Neural progenitor cell (in vitro differentiated cells): ENCODE results near the gene ZCCHC14. TPM values are rescaled to one million over a fixed set of nuclear protein-coding genes. Genes with fewer than 3 reads are reported as not detected.

Experiments used
- DNase-seq: peaks from one replicate; pipeline ENCODE4 v3.0.0-alpha.2; 2016; ENCODE audit warnings: low spot score
- H2AFZ ChIP-seq: fragments of 200-600 bp; sonication (generic); replicated peaks from 2 replicates; pipeline ENCODE4 v1.6.1; 2016; ENCODE audit warnings: antibody characterized with exemption
- H3F3A ChIP-seq: fragments of 200-600 bp; sonication (generic); 2 replicates; pipeline ENCODE4 v1.6.1; 2016; ENCODE audit warnings: antibody characterized with exemption, low read depth
- H3K27ac ChIP-seq: fragments of 200-600 bp; sonication (generic); 2 replicates; pipeline ENCODE4 v1.5.1; 2016; ENCODE audit warnings: mild to moderate bottlenecking
- H3K27me3 ChIP-seq: fragments of 200-600 bp; sonication (generic); 2 replicates; pipeline ENCODE4 v1.6.1; 2016; ENCODE audit warnings: mild to moderate bottlenecking, moderate library complexity
- H3K36me3 ChIP-seq: fragments of 200-600 bp; sonication (generic); 2 replicates; pipeline ENCODE4 v1.5.1; 2016
- H3K4me1 ChIP-seq: fragments of 200-600 bp; sonication (generic); 2 replicates; pipeline ENCODE4 v1.6.1; 2016; ENCODE audit warnings: mixed run types
- H3K4me2 ChIP-seq: fragments of 200-600 bp; sonication (generic); 2 replicates; pipeline ENCODE4 v1.6.1; 2016
- H3K4me3 ChIP-seq: fragments of 200-600 bp; sonication (generic); 2 replicates; pipeline ENCODE4 v1.5.1; 2016
- H3K79me2 ChIP-seq: fragments of 200-600 bp; sonication (generic); 2 replicates; pipeline ENCODE4 v1.6.1; 2016; ENCODE audit warnings: low read depth
- H3K9ac ChIP-seq: fragments of 200-600 bp; sonication (generic); 2 replicates; pipeline ENCODE4 v1.6.1; 2016
- H3K9me3 ChIP-seq: fragments of 200-600 bp; sonication (generic); 2 replicates; pipeline ENCODE4 v1.5.1; 2016; ENCODE audit warnings: low read depth
- H4K20me1 ChIP-seq: fragments of 200-600 bp; sonication (generic); 2 replicates; pipeline ENCODE4 v1.6.1; 2016; ENCODE audit warnings: low read depth
- H3K27ac Mint-ChIP-seq: 3 replicates; pipeline ENCODE4 v1.8.0; 2021; ENCODE audit warnings: mixed read lengths
- H3K27me3 Mint-ChIP-seq: 2 replicates; pipeline ENCODE4 v1.8.0; 2022; ENCODE audit warnings: low read depth, mild to moderate bottlenecking, inconsistent platforms, moderate library complexity, mixed read lengths; ENCODE audit not compliant: insufficient read depth
- H3K36me3 Mint-ChIP-seq: 3 replicates; pipeline ENCODE4 v1.8.0; 2021; ENCODE audit warnings: mixed read lengths
- H3K4me1 Mint-ChIP-seq: 3 replicates; pipeline ENCODE4 v1.8.0; 2021; ENCODE audit warnings: mixed read lengths
- H3K4me3 Mint-ChIP-seq: 3 replicates; pipeline ENCODE4 v1.8.0; 2021; ENCODE audit warnings: mild to moderate bottlenecking, moderate library complexity, mixed read lengths
- H3K9me3 Mint-ChIP-seq: 3 replicates; pipeline ENCODE4 v1.8.0; 2020; ENCODE audit warnings: mixed read lengths
- EZH2 ChIP-seq: fragments of 200-600 bp; sonication (generic); IDR thresholded peaks from 2 replicates; pipeline ENCODE4 v1.6.1; 2017; ENCODE audit warnings: antibody characterized with exemption, mild to moderate bottlenecking, moderate library complexity
- EZH2phosphoT487 ChIP-seq: fragments of 200-600 bp; sonication (generic); IDR thresholded peaks from 2 replicates; pipeline ENCODE4 v1.6.1; 2017; ENCODE audit warnings: antibody characterized with exemption
- total RNA-seq: library from RNA; depleted of rRNA; stranded (reverse); fragments of >200 nt; gene quantifications from 2 replicates; pipeline ENCODE4 v1.2.3, GENCODE V29; 2015; ENCODE audit warnings: low replicate concordance
- TF ChIP-seq, protein P1 (sequence below): fragments of 200-600 bp; sonication (generic); IDR thresholded peaks from 2 replicates; pipeline ENCODE4 v1.5.1; 2017; ENCODE audit warnings: antibody characterized with exemption, mild to moderate bottlenecking

Gene ZCCHC14
- total RNA-seq, 1 donor from 2014 or later = 10.3 TPM

DNA sequence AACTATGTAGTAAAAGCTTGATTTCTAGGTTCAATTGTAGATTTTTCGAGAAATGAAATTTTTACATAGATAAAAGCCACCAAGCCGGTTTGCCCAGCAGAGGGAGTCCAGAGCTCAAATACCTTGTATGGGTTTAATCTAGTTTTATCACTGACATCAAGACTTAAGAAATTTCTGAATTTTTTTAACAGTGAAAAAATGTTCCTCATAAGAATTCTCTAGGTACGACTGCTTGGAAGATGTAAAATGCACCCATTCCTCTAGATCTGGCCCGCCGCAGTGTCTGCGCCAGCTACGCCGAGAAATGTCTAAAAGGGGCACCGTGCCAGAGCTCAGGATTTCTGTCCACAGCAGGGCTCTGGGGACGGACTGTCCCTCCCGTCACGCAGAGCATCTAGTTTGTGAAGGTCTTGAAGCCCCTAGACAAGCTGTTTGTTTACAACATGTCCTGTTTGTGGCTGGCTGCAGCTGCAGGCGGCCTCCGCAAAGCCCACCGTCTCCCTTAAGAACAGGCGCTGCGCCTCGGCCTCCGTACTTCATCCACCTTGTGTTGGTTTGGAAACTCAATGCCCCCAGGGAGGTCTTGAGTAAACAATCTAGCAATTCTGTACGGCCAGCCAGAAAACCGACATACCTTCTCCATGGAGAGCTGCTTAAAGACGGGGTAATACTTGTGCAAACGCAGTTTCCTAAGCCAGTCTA lies 75.8 kb downstream of the ZCCHC14 start:
- no peaks in the 10 kb centered on the region for H4K20me1 ChIP-seq
- no peaks in the 10 kb centered on the region for H3K27me3 ChIP-seq
- Mint-ChIP-seq H3K27me3 (peaks cover 2% of the 10 kb centered on the region), H3K9me3 (no peaks in the 10 kb centered on the region), H3K36me3 (peaks cover 24% of the 10 kb centered on the region), H3K4me3 (no peak overlapping the region), H3K4me1 (no peaks in the 10 kb centered on the region), H3K27ac (no peak overlapping the region)
- H3K4me3 ChIP-seq = no peak overlapping the region
- H3K36me3 ChIP-seq = no peaks in the 10 kb centered on the region
- H3K79me2 ChIP-seq = no peaks in the 10 kb centered on the region
- no peaks in the 10 kb centered on the region for H3F3A ChIP-seq
- H2AFZ ChIP-seq = no peak overlapping the region
- no peaks in the 10 kb centered on the region for H3K4me1 ChIP-seq
- no peaks in the 10 kb centered on the region for H3K9me3 ChIP-seq
- no peak overlapping the region for H3K27ac ChIP-seq
- H3K9ac ChIP-seq = no peak overlapping the region
- H3K4me2 ChIP-seq = no peak overlapping the region
- no peak for TF ChIP-seq EZH2
- TF ChIP-seq, protein P1, sequence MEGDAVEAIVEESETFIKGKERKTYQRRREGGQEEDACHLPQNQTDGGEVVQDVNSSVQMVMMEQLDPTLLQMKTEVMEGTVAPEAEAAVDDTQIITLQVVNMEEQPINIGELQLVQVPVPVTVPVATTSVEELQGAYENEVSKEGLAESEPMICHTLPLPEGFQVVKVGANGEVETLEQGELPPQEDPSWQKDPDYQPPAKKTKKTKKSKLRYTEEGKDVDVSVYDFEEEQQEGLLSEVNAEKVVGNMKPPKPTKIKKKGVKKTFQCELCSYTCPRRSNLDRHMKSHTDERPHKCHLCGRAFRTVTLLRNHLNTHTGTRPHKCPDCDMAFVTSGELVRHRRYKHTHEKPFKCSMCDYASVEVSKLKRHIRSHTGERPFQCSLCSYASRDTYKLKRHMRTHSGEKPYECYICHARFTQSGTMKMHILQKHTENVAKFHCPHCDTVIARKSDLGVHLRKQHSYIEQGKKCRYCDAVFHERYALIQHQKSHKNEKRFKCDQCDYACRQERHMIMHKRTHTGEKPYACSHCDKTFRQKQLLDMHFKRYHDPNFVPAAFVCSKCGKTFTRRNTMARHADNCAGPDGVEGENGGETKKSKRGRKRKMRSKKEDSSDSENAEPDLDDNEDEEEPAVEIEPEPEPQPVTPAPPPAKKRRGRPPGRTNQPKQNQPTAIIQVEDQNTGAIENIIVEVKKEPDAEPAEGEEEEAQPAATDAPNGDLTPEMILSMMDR = peak; percentile 61
- peak; percentile 19 for DNase-seq

DNA sequence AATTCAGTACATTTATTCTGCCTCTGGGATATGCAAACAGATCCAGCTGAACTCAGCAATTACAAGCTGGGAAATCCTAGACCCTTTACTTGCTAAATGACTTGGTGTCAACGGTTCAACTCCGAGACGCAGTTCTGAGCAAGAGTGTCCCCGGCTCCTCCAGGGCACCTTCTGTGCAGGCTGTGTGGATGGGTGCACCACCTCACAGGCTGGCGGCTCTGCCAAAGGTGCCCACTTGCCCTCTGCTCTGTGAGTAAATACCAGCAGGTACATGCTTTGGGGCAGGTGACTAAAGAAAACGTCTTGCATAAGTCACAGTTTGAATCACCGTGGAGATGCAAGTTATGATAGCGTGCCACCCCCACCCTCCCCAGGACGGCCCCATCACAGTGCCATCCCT lies 77.4 kb downstream of the ZCCHC14 start:
- H4K20me1 ChIP-seq = no peaks in the 10 kb centered on the region
- no peaks in the 10 kb centered on the region for H3K36me3 ChIP-seq
- H3K27ac ChIP-seq = no peak overlapping the region
- Mint-ChIP-seq H3K4me3 (no peak overlapping the region), H3K27ac (no peak overlapping the region), H3K4me1 (no peaks in the 10 kb centered on the region), H3K36me3 (peaks cover 28% of the 10 kb centered on the region), H3K9me3 (no peaks in the 10 kb centered on the region), H3K27me3 (peaks cover 3% of the 10 kb centered on the region)
- no peaks in the 10 kb centered on the region for H3K9me3 ChIP-seq
- H3K4me1 ChIP-seq = no peaks in the 10 kb centered on the region
- H3F3A ChIP-seq = no peaks in the 10 kb centered on the region
- DNase-seq = no peak
- no peak overlapping the region for H3K4me2 ChIP-seq
- no peak overlapping the region for H3K9ac ChIP-seq
- no peaks in the 10 kb centered on the region for H3K27me3 ChIP-seq
- no peaks in the 10 kb centered on the region for H3K79me2 ChIP-seq
- TF ChIP-seq, protein P1 = no peak
- TF ChIP-seq EZH2 = no peak
- no peak for TF ChIP-seq EZH2phosphoT487
- H3K4me3 ChIP-seq = no peak overlapping the region
- no peak overlapping the region for H2AFZ ChIP-seq

GRCh38 chr16:87414251-87414680 lies 78.6 kb downstream of the ZCCHC14 start:
- H3K9me3 Mint-ChIP-seq = no peaks in the 10 kb centered on the region

More at GRCh38 chr16:87414251-87414680, 78.6 kb downstream of the ZCCHC14 start:
- H3K9me3 ChIP-seq = no peaks in the 10 kb centered on the region
- H2AFZ ChIP-seq = no peak overlapping the region
- no peak overlapping the region for H3K4me2 ChIP-seq
- no peak overlapping the region for H3K27ac ChIP-seq
- no peak overlapping the region for H3K27ac Mint-ChIP-seq
- H3K36me3 ChIP-seq = no peaks in the 10 kb centered on the region
- DNase-seq = no peak
- peaks cover 25% of the 10 kb centered on the region for H3K36me3 Mint-ChIP-seq
- no peak overlapping the region for H3K4me3 ChIP-seq
- no peaks in the 10 kb centered on the region for H3F3A ChIP-seq
- TF ChIP-seq EZH2 = no peak
- TF ChIP-seq EZH2phosphoT487 = no peak
- TF ChIP-seq, protein P1 = no peak
- H3K4me1 ChIP-seq = no peaks in the 10 kb centered on the region
- H3K79me2 ChIP-seq = no peaks in the 10 kb centered on the region
- H3K27me3 ChIP-seq = no peaks in the 10 kb centered on the region
- no peak overlapping the region for H3K9ac ChIP-seq
- H3K4me1 Mint-ChIP-seq = no peaks in the 10 kb centered on the region
- no peaks in the 10 kb centered on the region for H4K20me1 ChIP-seq
- H3K27me3 Mint-ChIP-seq = peaks cover 3% of the 10 kb centered on the region
- no peak overlapping the region for H3K4me3 Mint-ChIP-seq
